Amniotic stem cell (primary cell): ENCODE data around the gene CCDC88A.
"Not testable (repeated sequence)": the region's sequence is repeated elsewhere in the genome, so short reads cannot be mapped to it uniquely, and the experiment has no call there.

Source experiments
- DNase-seq: peaks from one replicate; lab custom pipeline; 2025; lab: John Stamatoyannopoulos, UW

Gene CCDC88A, protein sequence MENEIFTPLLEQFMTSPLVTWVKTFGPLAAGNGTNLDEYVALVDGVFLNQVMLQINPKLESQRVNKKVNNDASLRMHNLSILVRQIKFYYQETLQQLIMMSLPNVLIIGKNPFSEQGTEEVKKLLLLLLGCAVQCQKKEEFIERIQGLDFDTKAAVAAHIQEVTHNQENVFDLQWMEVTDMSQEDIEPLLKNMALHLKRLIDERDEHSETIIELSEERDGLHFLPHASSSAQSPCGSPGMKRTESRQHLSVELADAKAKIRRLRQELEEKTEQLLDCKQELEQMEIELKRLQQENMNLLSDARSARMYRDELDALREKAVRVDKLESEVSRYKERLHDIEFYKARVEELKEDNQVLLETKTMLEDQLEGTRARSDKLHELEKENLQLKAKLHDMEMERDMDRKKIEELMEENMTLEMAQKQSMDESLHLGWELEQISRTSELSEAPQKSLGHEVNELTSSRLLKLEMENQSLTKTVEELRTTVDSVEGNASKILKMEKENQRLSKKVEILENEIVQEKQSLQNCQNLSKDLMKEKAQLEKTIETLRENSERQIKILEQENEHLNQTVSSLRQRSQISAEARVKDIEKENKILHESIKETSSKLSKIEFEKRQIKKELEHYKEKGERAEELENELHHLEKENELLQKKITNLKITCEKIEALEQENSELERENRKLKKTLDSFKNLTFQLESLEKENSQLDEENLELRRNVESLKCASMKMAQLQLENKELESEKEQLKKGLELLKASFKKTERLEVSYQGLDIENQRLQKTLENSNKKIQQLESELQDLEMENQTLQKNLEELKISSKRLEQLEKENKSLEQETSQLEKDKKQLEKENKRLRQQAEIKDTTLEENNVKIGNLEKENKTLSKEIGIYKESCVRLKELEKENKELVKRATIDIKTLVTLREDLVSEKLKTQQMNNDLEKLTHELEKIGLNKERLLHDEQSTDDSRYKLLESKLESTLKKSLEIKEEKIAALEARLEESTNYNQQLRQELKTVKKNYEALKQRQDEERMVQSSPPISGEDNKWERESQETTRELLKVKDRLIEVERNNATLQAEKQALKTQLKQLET (N-terminal part only)

GRCh38 chr2:55419679-55420438 lies at the start of gene CCDC88A:
CCDC88A (minus strand) TSS chr2:55419856; CDS start chr2:55419079, 777 bp downstream.
- DNase-seq: peak; percentile 91

GRCh38 chr2:55461679-55462078 lies 42.0 kb upstream of the CCDC88A start:
- DNase-seq: no peak

- DNase-seq: no peak
Measured at GRCh38 chr2:55460562-55460961, 40.9 kb upstream of the CCDC88A start.

DNA sequence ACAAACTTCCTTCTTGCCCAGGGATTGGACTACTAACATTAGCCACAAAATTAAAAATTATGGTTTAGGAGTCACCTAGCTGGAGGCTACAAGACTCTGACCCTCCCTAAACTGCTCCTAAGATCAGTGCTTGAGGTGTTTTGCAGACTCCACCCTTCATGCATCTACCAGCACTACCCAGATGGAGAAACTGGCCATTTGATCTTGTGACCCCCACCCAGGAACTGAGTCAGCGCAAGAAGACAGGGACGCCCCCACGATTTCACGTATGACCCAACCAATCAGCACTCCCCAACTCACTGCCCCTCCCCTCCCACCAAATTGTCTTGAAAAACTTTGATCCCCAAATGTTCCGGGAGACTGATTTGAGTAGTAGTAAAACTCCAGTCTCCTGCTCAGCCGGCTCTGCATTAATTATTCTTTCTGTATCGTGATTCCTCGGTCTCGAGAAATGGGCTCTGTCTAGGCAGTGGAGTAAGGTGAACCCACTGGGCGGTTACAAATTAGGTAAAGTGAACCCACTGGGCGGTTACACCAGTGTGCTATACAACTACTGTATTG lies 40.1 kb upstream of the CCDC88A start:
- DNase-seq: no peak

- DNase-seq: no peak
Measured at GRCh38 chr2:55459279-55459678, 39.6 kb upstream of the CCDC88A start.

DNA sequence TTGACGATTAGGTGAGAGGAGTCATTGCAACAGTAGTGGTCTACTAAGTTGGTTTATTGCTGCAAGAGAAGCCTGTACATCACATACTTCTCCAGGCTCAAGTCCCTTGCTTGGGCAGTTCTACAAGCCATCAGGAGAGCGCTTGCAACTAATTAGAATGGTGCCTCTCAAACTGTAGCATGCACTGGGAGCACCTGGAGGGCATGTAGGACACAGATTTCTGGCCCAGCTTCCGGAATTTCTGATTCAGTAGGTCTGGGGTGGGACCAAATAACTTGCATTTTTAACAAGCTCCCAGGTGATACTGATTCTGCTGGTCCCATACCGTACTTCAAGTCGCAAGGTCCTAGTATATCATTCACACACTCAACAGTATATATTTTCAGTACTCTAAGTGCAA lies 34.5 kb upstream of the CCDC88A start:
- no peak for DNase-seq

DNA sequence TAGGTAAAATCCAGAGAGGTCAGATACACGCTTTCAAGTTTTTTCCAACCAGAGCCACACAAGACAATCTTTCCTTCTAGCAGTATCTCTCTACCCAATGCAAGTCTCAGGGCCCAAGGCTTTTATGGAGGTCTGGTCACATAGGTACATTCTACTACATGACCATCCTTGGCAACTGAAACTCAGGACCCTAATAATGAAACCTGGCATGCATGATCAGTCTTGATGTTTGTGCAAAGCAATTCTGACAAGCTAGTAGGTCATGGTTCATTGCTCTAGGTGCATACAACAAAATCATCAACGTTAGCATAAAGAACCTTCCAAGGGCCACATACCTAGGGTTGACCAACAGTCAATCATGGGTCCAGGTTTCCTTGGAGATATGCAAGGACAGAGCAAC lies 33.2 kb upstream of the CCDC88A start:
- DNase-seq: no peak

- DNase-seq: no peak
Measured at GRCh38 chr2:55451699-55452098, 32.0 kb upstream of the CCDC88A start.

DNA sequence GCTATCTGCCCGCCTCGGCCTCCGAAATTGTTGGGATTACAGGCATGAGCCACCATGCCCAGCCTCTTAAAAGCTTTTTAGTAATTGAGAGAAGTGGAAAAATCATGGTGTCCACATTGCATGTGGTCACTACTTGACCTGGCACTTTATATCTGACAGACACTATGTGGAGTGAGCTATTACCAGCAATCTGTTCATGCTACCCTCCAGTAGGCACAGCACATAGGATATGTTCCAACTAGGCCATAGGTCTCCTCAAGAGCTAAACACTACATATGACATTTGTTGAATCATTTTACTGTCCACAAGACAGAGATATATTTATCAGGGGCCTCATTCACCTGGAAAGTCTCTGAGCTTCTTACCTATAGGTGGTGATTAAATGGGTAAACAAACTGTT lies 30.4 kb upstream of the CCDC88A start:
- not testable (repeated sequence) for DNase-seq

GRCh38 chr2:55442045-55442760 lies 22.5 kb upstream of the CCDC88A start:
- DNase-seq: not testable (repeated sequence)

DNA sequence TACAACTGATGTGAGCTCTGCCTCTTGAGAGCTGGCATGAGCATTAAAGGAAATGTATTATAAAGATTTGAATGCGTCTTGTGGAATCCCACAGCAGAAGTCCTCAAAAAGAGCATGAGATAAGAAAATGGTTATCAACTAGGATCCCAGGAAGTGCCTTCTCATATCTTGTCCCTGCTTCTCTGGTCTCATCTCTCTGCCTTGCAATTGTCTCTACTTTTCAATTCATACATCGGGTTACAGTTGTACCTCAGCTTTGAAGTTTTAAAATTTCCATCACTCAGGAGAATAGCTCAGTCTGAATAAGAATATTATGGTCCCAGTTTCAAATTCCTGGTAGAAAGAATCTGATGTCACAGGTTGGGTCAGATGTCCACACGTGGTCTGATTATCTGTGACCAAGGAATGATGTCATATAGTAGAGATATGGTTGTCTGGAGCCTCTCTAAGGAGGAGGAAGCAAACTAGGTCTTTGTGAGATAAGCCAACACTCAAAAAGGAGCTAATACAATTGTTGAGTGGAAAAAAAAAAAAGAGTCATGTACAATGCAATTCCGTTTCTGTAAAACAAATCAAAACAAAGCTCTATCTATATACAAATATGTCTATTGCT lies 21.7 kb upstream of the CCDC88A start:
- DNase-seq: no peak

- no peak for DNase-seq
Measured at GRCh38 chr2:55439101-55439397, 19.4 kb upstream of the CCDC88A start.

DNA sequence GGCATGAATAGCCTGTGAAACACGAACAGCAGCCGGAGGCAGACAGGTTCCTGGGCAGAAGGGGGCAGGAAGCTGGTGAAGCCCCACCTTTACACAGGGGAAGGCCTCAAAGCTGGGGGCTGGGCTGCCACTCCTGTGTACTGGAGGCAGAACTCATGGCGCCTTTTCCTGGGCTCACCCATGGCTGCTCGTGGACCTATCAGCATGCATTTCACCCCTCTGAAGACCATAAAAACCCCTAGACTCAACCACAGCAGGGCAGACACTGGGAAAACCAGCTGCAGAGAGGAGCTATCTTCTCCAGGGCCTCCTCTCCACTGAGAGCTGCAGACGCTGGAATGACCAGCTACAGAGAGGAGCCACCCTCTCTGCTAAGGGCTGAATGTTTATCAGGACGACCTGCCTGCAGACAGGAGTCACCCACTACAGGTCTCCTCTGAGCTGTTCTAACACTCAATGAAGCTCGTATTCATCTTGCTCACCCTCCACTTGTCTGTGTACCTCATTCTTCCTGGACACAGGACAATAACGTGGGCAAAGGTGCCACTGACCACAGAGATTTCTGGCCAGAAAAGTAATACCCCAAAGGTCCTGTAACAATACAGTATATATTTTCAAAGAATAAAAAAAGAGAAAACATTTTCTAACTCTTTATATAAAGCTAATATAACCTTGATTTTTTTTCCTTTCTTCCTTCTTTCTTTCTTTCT lies 18.9 kb upstream of the CCDC88A start:
- no peak for DNase-seq

DNA sequence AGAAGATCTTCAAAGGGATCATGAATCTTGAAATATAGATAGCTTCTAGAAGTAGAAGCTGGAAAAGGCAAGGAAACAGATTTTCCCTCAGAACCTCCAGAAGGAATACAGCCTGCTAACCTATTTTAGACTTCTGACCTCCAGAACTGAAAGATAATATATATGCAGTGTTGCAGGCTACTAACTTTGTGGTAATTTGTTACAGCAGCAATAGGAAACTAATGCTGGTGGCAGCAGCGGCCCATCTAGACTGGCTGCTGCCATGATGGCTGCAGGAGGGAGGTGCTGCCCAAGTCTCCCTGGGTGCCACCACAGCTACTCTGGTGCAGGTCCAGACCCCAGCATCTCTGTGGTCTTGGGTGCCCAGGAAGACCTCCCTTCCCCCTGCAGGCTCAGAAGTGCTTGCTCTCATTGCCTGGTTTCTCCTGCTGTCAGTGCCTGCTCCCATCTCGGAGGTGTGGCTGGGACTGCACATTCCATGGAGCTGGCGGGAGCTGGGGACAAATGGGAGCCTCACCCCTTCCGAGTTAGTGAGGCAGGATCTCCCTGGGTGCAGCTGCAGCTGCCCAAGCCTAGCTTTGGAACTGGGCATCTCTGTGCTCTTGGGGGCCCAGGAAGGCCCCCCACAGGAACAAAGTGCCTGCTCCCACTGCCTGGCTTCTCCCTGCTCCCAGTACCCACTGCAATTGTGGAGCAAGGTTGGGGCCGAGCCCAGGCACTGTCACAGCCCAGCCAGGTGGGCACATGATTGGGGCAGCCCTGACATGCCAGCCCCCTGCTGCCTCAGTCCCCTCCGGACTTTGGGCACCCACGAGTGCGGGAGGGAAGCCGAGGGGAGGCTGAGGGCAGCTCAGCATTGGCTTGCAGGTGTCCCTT lies 18.1 kb upstream of the CCDC88A start:
- DNase-seq: no peak

DNA sequence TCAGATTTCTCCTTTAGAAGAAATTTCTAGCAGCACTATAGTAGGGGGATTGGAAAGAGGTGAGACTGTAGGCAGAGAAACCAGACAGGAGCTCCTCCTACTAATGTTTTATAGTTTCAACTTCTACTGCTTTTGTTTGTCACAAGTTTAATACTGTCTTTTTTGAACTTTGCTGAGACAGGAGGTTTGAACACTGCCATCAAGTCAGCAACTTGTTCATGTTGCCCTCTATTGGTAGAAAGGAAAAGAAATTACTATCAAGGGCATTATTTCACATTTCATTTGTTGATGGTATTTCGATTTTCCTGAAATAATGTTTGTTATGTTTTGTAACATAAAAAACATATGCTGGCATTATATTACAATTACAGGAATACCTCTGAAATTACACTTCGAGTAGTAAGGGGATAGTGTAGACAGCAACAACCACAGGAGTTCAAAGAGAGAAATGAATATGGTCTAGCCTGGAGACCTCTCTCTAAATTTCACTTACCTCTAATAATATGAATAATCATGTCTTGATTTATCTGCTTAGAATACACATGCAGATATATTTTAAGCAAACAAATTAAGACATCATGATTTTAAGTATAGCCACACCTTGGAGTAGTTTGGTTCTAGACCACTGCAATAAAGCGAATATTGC lies 12.4 kb upstream of the CCDC88A start:
- DNase-seq: no peak

GRCh38 chr2:55430211-55430975 lies 10.7 kb upstream of the CCDC88A start:
- DNase-seq: no peak

DNA sequence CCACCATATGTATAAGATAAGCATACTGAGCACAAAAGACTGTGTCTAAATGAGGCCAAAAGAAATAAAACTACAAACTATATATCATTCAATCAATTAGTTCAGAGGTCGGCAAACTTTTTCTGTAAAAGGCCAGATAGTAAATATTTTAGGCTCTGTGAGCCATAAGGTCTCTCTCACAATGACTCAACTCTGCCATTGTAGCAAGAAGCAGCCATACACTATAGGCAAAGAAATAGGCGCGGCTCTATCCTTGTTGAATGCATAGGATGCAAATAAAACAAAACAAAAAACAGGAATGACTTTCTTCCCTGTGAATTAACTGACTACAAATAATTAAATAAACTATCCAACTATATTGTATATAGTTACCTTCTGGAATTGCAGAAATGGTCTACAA lies 8.6 kb upstream of the CCDC88A start:
- no peak for DNase-seq

GRCh38 chr2:55425431-55425831 lies 5.8 kb upstream of the CCDC88A start:
- DNase-seq: peak; percentile 53
